ENCODE data around the gene SNX4. TPM values are rescaled to one million over a fixed set of nuclear protein-coding genes. Genes with fewer than 3 reads are reported as not detected.

SNX4 gene
- total RNA-seq, 1 donor from 2014 or later: 35.6 TPM

DNA sequence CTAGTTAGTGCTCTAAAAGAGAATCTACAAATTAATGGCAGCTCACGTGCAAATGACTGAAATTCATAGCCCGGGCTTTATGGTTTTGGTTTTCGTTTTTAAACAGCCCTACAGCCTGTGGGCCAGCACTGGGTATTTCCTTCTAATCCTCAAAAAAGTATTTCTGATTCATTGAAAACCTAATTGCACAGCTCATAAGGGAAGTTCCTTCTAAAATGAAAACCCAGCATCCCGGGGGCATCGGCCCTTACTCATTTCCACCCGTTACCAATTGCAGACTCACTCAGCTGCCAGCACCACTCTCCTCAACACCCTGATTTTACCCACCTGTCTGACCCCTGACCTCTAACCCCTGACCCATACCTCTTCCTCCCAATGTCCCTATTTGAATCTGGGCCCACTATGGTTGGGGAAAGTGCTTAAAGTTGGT, 85.4 kb downstream of the SNX4 start:
- Mint-ChIP-seq H3K27ac (ENCODE audit: unreplicated experiment) (no peak overlapping the region), H3K36me3 (ENCODE audit: low read depth, unreplicated experiment) (no peaks in the 10 kb centered on the region), H3K4me1 (ENCODE audit: unreplicated experiment) (peaks cover 6% of the 10 kb centered on the region), H3K27me3 (ENCODE audit: unreplicated experiment) (no peaks in the 10 kb centered on the region), H3K9me3 (ENCODE audit: unreplicated experiment) (no peaks in the 10 kb centered on the region), H3K4me3 (ENCODE audit: unreplicated experiment) (no peak overlapping the region)
- no peak for TF ChIP-seq CTCF (IDR thresholded peaks at IDR 0.05; ENCODE audit: unreplicated experiment)
- no peak for DNase-seq (ENCODE audit: low spot score)

GRCh38 chr3:125433611-125434041, 86.4 kb downstream of the SNX4 start:
- Mint-ChIP-seq H3K27me3 (ENCODE audit: unreplicated experiment) (no peaks in the 10 kb centered on the region), H3K4me1 (ENCODE audit: unreplicated experiment) (peaks cover 6% of the 10 kb centered on the region), H3K4me3 (ENCODE audit: unreplicated experiment) (no peak overlapping the region), H3K9me3 (ENCODE audit: unreplicated experiment) (no peaks in the 10 kb centered on the region), H3K36me3 (ENCODE audit: low read depth, unreplicated experiment) (no peaks in the 10 kb centered on the region), H3K27ac (ENCODE audit: unreplicated experiment) (no peak overlapping the region)
- DNase-seq (ENCODE audit: low spot score): no peak
- no peak for TF ChIP-seq CTCF (IDR thresholded peaks at IDR 0.05; ENCODE audit: unreplicated experiment)

- no peaks in the 10 kb centered on the region for H3K36me3 Mint-ChIP-seq (ENCODE audit: low read depth, unreplicated experiment)
- H3K4me3 Mint-ChIP-seq (ENCODE audit: unreplicated experiment): no peak overlapping the region
- no peaks in the 10 kb centered on the region for H3K9me3 Mint-ChIP-seq (ENCODE audit: unreplicated experiment)
- H3K27me3 Mint-ChIP-seq (ENCODE audit: unreplicated experiment): no peaks in the 10 kb centered on the region
- no peak for TF ChIP-seq CTCF (IDR thresholded peaks at IDR 0.05; ENCODE audit: unreplicated experiment)
- H3K4me1 Mint-ChIP-seq (ENCODE audit: unreplicated experiment): peaks cover 6% of the 10 kb centered on the region
- DNase-seq (ENCODE audit: low spot score): no peak
- no peak overlapping the region for H3K27ac Mint-ChIP-seq (ENCODE audit: unreplicated experiment)
These were observed 86.9 kb downstream of the SNX4 start for GRCh38 chr3:125433091-125433534.

- no peak for TF ChIP-seq CTCF (IDR thresholded peaks at IDR 0.05; ENCODE audit: unreplicated experiment)
- H3K9me3 Mint-ChIP-seq (ENCODE audit: unreplicated experiment): no peaks in the 10 kb centered on the region
- H3K4me1 Mint-ChIP-seq (ENCODE audit: unreplicated experiment): peaks cover 6% of the 10 kb centered on the region
- H3K36me3 Mint-ChIP-seq (ENCODE audit: low read depth, unreplicated experiment): no peaks in the 10 kb centered on the region
- H3K4me3 Mint-ChIP-seq (ENCODE audit: unreplicated experiment): no peak overlapping the region
- H3K27me3 Mint-ChIP-seq (ENCODE audit: unreplicated experiment): no peaks in the 10 kb centered on the region
- no peak for DNase-seq (ENCODE audit: low spot score)
- H3K27ac Mint-ChIP-seq (ENCODE audit: unreplicated experiment): no peak overlapping the region
These were observed 87.9 kb downstream of the SNX4 start for GRCh38 chr3:125431912-125432790.

DNA sequence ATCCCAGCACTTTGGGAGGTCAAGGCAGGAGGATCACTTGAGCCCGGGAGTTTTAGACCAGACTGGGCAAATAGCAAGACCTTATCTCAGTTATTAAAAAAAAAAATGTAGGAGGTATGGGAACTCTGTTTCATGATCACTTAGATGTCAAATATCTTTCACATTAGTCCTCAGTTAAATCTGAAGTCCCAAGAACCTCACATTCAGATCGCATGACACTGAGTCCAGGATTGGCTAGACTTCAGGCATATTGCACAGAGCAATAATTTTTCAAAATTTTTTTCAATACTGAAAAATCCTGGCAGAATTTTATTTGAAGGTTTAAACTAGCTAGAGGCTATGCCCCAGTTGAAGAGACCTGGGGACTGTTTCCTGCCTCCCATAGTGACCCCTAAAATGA, 88.6 kb downstream of the SNX4 start:
- Mint-ChIP-seq H3K9me3 (ENCODE audit: unreplicated experiment) (no peaks in the 10 kb centered on the region), H3K27me3 (ENCODE audit: unreplicated experiment) (no peaks in the 10 kb centered on the region), H3K36me3 (ENCODE audit: low read depth, unreplicated experiment) (no peaks in the 10 kb centered on the region), H3K27ac (ENCODE audit: unreplicated experiment) (no peak overlapping the region), H3K4me3 (ENCODE audit: unreplicated experiment) (no peak overlapping the region), H3K4me1 (ENCODE audit: unreplicated experiment) (peaks cover 6% of the 10 kb centered on the region)
- TF ChIP-seq CTCF (IDR thresholded peaks at IDR 0.05; ENCODE audit: unreplicated experiment): no peak
- DNase-seq (ENCODE audit: low spot score): no peak
